ENCODE measurements around the gene C3AR1.
"Not testable (repeated sequence)": the region's sequence is repeated elsewhere in the genome, so short reads cannot be mapped to it uniquely, and the experiment has no call there.

Gene C3AR1

DNA sequence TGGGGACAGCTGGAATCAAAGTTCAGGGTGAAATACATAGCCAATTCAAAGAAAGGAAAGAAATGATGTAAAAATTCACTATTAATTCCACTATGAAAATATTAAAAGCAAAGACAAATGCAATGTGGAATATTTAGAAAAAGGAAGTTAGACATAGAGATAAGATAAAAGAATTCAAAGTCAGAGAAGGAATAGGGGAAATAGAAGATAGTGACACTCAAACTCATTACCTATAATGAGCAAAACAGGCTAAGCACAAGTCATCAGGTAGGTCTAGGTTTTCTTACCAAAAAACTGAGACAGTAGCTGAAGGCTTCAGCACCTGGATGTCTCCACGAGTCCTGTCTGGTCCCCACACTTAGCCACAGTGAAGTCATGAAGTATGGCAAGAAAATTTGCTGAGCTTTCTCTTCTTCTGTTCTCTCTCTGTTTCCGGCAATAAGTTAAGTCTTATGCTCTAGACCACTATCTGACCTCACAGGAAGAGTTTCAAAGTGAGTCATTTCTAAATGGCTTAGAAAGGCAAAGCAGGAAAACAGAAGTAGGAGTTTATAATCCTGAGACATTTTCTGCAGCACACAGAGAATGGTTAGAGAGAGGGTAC, at the start of gene C3AR1:
Gene C3AR1, minus strand, starts transcription at position 369 of the 604 bp plus-strand sequence. CDS start 6,174 bp downstream, outside the sequence.
- no peak for DNase-seq

DNA sequence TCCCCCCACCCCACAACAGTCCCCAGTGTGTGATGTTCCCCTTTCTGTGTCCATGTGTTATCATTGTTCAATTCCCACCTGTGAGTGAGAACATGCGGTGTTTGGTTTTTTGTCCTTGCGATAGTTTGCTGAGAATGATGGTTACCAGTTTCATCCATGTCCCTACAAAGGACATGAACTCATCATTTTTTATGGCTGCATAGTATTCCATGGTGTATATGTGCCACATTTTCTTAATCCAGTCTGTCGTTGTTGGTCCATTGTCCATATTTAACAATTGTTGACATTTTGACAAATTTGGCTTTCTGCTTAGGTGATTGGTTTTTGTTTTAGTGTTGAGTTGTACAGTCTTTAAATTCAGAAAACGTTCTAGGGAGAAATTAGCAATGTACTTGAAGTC, 47.0 kb upstream of the C3AR1 start:
- not testable (repeated sequence) for DNase-seq

DNA sequence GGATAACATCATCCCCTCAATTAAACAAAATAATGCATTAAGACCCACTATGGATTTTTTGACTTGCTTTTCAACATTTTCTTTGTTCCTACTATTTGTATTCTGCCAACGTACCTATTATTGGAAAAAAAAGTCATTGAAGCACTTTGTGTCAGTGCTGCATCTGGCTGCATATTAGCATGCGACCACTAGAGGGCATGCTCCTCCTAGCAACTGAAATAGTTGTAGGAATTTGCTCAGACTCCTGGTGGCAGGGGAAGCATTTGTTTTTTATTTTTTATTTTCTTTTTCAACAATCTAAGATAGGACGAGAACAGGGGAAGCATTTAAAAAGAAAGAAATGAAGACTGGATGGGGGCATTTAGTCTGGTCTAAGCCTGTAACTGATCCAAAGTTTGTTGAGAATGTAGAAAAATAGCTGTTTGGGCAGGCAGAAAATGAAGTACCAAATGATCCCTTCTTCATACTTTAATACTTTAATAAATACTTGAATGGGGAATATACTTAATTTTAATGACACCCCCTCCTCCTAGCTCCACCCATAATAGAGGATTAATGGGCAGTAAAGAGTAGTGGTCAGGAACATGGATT, 42.7 kb upstream of the C3AR1 start:
- peak; percentile 89 for DNase-seq

DNA sequence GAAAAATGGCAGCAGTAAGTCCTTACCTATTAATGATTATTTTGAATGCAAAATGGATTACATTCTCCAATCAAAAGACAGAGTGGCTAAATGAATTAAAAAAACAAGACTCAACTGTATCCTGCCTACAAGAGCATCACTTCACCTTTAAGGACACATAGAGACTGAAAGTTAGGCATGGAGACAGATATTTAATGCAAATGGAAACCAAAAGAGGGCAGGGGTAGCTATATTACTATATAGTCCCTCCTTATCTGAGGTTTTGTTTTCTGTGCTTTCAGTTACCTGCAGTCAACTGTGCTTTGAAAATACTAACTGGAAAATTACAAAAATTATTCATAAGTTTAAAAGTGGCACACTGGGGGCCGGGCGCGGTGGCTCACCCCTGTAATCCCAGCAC, 33.1 kb upstream of the C3AR1 start:
- no peak for DNase-seq

DNA sequence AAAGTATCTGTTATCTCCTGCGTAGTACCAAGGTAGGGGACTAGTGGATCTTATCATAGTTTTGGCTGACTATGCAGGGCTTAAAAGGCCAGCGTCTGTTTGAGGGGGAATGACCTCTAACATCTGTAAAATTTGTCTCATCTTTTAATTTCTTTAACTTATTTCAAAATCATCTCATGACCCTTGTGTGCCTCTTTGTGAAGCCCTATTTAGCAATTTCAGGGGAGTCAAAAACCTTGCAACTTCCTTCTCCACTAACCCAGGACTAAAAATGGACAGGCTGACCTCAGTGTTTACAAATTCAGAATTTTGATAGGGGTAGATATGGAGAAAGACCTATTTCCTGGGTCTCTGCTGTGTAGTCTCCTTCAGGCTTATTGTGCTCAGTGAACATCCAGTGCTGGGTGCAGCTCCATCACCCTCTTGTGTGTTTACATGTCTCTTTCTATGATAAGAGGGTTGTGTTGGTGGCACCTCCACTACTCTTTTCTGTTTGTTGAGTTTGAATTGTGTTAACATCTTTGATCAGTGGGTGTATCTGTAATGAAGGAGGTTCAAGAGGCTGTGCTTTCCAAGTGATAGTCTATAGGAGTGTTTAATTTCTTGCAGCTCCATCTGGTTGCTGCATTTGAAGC, 30.2 kb upstream of the C3AR1 start:
- no peak for DNase-seq

DNA sequence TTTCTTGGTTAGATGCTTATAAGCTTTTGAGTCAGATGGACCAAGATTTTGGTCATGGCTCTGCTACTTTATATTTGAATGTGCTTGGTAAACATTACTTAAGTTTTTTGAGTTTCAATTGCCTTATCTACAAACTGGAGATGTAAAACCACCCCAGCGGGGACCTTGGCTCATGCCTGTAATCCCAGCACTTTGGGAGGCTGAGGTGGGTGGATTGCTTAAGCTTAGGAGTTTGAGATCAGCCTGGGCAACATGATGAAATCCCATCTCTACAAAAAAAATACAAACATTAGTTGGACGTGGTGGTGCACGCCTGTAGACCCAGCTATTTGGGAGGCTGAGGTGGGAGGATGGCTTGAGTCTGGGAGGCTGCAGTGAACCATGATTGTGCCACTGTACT, 27.1 kb upstream of the C3AR1 start:
- DNase-seq = no peak

DNA sequence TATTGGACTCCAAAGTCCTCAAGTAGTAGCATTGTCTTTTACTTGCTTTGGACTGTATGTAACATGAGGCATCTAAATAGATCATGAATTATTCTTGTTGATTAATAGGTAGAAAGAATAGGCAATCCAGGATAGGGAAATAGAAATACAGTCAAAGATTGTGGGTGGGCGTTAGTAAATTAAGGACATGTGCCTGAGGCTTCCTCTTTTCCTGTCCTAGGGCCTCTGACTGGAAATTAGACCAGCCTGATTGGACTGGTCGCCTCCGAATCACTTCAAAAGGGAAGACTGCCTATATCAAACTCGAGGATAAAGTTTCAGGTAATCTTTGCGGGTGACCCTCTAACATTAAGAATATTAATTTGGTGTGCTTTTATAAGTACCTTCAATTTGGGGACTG, 23.6 kb upstream of the C3AR1 start:
- no peak for DNase-seq

DNA sequence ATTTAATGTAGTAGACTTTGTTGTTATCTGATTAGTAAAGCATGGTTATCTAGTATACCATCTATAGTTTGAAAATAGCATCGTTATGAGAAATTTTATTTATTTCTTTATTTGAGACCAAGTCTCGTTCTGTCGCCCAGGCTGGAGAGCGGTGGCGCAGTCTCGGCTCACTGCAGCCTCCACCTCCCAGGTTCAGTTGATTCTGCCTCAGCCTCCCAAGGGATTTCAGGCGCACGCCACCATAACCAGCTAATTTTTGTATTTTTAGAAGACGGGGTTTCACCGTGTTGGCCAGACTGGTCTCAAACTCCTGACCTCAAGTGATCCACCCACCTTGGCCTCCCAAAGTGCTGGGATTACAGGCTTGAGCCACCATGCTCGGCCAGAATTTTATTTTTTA, 23.1 kb upstream of the C3AR1 start:
- not testable (repeated sequence) for DNase-seq

DNA sequence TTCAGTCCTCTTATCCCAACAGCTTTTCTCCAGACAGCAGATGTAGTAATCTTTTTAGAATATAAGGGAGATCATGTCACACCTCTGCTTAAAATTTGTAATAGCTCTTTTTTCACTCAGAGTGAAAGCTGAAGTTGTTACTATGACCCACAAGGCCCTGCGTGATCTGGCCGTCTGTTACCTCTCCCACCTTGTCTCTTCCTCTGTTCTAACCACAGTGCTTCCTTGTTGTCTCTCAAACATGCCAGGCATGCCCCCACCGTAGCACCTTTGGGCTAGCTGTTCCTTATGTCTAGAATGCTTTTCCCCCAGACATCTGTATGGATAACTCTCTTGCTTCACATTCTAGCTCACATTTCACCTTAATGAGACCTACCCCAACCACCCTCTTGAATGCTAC, 22.4 kb upstream of the C3AR1 start:
- DNase-seq = no peak

DNA sequence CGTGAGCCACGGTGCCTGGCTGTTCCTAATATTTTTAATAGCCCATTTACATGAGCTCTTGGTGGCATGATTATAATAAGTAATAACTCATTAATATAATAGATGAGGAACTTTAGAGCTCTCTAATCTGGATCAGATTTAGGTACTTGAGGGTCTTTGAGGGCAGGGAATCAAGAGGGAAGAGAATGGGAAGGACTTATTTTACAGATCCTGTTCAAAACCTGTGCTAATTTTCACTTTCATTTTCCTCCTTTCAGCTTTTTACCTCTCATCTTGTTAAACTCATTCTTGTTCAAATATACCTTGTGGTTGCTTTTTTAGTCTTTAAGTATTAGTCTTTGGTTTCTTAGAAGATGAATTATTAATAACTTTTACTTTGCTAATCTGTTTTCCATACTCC, 21.5 kb upstream of the C3AR1 start:
- DNase-seq = no peak

DNA sequence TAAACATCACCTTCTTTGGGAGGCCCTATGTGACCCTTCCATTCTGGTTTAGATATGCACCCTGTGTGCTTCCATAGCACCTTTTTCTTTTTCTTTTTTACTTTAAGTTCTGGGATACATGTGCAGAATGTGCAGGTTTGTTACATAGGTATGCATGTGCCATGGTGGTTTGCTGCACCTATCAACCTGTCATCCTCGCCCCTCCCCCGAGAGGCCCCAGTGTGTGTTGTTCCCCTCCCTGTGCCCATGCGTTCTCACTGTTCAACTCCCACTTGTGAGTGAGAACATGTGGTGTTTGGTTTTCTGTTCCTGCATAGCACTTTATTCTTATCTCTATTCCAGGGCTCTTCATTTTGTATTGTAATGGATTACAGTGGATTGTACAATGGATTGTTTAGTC, 18.2 kb upstream of the C3AR1 start:
- DNase-seq = not testable (repeated sequence)

DNA sequence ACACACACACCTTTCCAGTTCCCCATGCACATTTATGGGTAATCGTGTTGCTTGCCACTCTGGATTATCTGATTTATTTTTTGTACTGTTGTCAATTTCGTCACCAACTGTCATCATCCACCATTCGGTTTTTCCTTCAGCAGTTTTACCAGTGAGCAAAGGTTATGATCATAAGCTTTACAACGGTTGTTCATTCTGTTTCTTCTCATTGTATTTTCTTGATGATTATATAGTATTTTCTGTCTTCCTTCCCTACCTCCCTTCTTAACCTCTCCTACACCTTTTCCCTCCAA, 16.6 kb upstream of the C3AR1 start:
- no peak for DNase-seq

DNA sequence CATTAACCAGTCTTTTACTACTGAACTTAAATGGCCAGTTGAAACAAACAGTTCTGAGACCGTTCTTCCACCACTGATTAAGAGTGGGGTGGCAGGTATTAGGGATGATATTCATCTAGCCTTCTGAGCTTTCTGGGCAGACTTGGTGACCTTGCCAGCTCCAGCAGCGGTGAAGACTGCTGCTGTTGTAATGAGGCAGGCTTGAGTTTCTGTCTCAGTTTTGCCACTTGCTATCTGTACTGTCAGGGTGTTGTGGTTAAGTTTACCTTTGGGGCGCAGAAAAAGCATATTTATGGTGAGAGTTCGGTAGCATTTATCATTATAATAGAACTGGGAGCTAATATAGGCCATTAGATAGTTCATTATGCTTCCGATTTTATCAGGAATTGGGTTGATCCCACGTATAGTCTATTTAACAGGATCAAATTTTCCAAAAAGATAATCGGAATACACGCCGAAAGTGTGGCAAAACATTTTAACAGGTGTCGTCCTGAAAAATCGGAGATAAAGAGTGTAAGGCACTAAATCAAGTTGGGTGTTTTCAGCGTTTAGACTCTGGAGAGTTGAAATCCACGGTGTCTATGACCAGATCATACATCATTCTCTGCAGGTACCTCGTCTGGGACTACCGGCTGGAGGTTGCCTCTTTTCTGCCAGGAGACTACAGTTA, 15.2 kb upstream of the C3AR1 start:
- no peak for DNase-seq

DNA sequence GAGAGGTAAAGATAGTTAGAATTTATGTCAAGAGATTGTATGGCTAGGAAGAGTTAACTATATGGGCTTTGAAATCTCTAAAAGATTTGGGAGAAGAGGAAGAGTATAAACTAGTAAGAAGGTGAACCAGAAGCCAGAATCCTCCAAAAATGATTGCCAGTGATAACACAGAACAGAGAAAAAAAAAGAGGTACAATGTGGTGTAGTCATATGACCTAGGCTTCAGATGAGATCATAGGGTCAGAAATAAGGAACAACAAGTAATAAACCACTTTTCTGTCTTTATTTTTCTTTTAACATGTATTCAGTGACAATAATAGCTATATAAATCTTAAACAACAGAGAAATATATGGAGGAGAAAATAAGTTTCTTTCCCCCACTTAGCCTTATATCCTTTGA, 14.0 kb upstream of the C3AR1 start:
- DNase-seq = no peak

DNA sequence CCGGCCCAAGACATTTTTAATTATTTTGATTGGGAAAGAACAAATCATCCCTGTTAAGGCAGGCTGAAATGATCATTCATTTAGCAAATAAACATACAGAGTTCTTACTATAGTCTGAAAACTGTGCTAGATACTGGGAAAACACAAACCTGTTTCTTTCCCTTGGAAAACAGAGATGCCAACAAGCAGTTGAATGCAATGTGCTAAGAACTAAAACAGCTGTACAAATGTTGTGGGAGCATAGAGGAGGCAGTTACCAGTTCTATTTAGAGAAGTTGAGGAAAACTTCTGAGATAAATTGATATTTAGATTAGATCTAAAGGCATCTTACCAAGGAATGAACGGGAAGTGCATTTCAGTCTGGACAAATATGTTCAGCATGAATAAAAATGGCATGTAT, 12.8 kb upstream of the C3AR1 start:
- DNase-seq = no peak

DNA sequence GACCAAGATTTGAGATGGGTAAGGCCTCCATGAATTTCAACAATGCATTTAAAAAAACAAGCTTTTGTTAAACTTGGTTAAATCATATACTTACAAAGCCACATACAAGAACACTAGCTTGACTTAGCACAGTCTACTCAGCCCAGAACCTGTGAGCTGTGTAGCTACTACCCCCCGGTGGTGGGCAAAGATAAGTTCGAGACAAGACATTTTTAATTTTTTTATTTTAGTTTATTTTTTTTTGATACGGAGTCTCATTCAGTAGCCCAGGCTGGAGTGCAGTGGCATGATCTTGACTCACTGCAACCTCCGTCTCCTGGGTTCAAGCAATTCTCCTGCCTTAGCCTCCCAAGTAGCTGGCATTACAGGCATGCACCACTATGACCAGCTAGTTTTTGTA, 12.2 kb upstream of the C3AR1 start:
- peak; percentile 43 for DNase-seq

DNA sequence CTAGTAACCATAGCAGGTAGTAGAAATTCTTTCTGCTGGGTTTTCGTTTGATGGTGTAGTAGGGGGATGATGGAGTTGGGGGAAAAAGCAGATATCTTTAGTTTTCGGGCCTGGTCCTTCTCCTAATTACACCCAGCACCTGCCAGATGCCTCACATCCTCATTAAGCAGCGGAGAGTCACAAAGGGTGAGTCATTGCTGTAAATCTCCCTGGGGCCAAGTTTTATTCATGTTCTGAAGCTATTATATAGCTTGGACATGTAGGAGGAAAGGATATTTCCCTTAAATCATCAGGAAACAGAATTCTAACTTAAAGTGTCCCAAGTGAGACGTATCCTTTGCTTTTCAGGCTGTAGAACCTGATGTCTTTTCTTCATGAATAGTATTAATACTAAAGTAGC, 11.0 kb upstream of the C3AR1 start:
- DNase-seq = no peak

DNA sequence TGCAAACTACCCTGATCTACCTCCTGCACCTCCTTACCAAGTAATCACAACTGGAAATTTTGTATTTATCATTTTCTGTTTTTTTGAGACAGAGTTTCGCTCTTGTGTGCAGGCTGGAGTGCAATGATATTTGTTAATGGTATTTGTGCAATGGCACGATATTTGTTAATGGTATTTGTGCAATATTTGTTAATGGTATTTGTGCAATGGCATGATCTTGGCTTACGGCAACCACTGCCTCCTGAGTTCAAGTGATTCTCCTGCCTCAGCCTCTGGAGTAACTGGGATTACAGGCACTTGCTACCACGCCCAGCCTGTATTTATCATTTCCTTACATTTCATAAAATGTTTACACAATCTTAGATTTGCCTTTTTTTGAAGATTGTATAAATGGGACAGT, 10.2 kb upstream of the C3AR1 start:
- DNase-seq = no peak

DNA sequence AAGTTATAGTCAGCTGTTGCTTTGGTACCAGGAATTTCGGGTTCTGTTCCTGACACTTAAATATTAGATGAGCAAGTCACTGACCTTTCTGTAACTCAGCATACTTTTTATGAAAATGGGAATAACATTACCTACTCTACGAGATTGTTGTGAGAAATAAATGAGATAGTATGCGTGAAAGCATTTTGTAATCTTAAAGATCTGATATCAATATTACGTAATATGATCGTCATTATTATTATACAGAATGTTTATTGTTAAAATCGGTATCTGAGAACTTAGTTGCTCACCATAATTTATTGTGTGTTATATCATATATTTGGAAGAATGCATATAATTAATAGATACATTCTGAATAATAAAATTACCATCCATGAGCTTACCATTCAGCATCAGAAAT, 9.8 kb upstream of the C3AR1 start:
- no peak for DNase-seq

DNA sequence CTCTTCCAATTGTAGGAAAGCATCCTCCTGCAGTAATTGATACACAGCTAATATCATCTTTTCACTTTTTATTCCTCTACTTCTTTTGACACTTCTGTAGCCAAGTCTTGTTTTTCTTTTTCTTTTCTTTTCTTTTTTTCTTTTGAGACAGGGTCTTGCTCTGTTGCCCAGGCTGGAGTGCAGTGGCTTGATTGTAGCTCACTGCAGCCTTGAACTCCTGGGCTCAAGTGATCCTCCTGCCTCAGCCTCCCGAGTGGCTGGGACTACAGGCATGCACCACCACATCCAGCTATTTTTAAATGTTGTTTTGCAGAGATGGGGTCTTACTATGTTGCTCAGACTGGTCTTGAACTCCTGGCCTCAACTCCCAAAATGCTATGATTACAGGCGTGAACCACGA, 5.7 kb upstream of the C3AR1 start:
- DNase-seq = not testable (repeated sequence)

DNA sequence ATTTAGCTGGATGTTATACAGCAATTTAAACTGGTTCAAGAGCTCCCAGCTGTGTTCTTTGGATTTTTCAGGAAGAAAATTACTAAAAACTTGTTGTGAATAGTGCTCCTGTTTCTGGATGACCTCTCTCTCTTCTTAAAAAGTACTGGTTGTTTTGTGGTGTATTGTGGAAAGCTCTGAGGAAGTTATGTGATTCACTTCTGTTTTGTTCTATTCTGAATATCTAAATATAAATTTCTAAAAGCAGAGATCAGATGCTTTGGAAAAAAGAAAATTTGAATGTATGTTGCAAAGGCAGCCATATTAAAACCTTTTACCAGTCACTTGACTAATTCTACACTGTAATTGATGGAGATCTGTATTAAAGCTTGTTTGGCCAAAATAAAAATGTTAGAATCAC, 3.4 kb upstream of the C3AR1 start:
- DNase-seq = no peak

DNA sequence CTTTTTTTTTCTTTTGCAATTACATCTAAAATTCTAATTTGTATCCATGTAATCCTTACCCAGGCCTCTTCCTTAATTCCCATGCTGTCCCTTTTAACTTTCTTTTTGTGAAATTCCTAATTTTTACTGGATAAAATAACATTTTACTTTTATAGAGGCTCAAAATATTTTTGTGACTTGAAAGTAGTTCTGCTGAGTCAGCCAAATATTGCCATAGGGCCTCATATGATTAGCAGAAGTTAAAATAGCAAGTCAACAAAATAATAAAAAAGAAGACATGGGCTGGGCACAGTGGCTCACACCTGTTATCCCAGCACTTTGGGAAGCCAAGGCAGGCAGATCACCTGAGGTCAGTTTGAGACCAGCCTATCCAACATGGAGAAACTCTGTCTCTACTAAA, 2.0 kb downstream of the C3AR1 start:
- no peak for DNase-seq

DNA sequence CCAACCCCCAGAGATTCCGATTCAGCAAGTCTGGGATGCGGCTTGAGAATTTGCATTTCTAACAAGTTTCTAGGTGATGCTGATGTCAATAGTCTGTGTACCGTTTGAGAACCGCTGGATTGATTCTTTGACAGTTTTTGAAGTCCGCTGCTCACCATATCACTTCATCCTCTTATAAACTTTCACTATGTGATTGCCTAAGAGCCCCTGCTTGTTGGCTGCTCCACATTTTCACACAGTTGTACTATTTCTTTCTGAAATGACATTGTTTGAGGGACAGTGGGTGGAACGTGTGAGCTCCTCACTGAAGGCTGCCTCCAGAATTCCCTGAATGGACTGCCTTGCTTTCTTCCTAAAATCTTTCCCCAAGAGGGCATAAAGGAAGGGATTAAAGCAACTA, 7.7 kb downstream of the C3AR1 start:
- DNase-seq = no peak

DNA sequence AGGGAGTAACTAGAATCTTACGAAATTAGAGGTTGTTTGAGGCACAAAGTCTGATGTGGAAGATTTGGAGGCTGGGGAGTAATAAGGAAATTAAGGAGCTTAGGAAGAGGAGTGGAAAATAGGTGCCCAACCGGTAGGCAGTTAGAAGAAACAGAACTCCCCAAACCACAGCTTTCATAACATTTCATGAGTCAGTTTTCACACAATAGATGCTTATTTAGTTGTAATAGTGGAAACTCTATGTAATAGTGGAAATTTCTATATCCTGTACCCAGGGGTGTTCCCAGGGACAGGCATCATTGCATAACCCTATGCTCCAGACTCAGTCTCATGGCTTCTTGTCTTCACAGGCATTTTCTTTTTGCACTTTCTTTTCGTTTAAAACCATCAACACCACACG, 8.3 kb downstream of the C3AR1 start:
- DNase-seq = no peak

DNA sequence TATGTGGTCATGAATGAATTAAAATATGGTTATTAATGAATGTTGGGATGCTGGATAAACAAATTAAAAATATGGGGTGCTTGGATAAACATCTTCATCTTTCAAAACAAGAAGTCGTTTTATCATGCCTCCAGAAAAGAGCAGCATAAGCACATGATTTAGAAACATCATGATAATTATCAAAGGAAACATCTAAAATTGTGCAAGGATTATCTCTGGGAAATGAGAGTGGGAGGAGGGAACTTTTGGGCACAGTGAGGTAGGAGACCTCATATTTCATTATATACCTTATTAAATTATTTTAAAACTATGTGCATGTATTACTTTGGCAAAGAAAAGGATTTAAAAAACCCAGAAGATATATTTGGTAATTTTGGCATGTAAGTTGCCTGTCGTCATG, 8.9 kb downstream of the C3AR1 start:
- DNase-seq = no peak

Measured in eye (tissue), 1 donor.